Adrenal gland (tissue), 5 donors: Measurements from ENCODE around the gene IGDCC3.

ENCODE experiments used
- POLR2A ChIP-seq, 2 donors: fragments of 450-650 bp; IDR thresholded peaks; one replicate each; pipeline ENCODE4 v1.6.1; 2017; ENCODE audit warnings: antibody characterized with exemption in 2 of 2, mild to moderate bottlenecking in 2 of 2, moderate library complexity in 1 of 2
- TF ChIP-seq, protein P1 (sequence below), 6 experiments: fragments of 450-650 bp in 4 of 6; fragments of 200-600 bp in 2 of 6; sonication (generic) in 1 of 6; IDR thresholded peaks; 1 replicate in 5 of 6; 2 replicates in 1 of 6; pipeline versions ENCODE4 v1.5.1 to v1.8.0; 2016 to 2021; ENCODE audit warnings: antibody characterized with exemption in 6 of 6, mild to moderate bottlenecking in 2 of 6, moderate library complexity in 1 of 6
- donor health status: DM: no; HTN: no; CAD: no.

DNA sequence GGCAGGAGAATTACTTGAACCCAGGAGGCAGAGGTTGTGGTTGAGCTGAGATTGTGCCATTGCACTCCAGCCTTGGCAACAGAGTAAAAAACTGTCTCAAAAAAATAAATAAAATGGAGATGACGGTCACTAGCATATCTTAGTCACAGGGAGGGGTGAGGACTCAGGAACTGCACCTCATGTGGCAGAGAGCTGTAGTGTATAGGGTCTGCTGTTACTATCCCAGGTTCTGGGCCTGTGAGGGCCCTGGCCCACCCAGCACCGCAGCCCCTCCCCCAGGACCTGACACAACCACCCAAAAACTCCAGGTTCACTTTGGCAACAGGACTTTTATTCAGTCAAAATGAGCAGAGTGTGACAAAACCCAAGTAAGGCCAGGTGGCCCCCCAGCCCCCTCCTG lies 51.0 kb downstream of the IGDCC3 start:
- TF ChIP-seq, protein P1, sequence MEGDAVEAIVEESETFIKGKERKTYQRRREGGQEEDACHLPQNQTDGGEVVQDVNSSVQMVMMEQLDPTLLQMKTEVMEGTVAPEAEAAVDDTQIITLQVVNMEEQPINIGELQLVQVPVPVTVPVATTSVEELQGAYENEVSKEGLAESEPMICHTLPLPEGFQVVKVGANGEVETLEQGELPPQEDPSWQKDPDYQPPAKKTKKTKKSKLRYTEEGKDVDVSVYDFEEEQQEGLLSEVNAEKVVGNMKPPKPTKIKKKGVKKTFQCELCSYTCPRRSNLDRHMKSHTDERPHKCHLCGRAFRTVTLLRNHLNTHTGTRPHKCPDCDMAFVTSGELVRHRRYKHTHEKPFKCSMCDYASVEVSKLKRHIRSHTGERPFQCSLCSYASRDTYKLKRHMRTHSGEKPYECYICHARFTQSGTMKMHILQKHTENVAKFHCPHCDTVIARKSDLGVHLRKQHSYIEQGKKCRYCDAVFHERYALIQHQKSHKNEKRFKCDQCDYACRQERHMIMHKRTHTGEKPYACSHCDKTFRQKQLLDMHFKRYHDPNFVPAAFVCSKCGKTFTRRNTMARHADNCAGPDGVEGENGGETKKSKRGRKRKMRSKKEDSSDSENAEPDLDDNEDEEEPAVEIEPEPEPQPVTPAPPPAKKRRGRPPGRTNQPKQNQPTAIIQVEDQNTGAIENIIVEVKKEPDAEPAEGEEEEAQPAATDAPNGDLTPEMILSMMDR (IDR thresholded peaks at IDR 0.05): no peak
- no peak for TF ChIP-seq POLR2A (IDR thresholded peaks at IDR 0.05)
